Measurements from ENCODE around the gene TMEM107.

TMEM107 gene

GRCh38 chr17:8152112-8152775 lies 23.9 kb downstream of the TMEM107 start, which contains the start of gene PER1:
Gene PER1, minus strand, starts transcription at chr17:8152404. Its CDS starts 1,698 bp downstream, at chr17:8150706.
- Histone ChIP-seq H3K4me1 (ENCODE audit: control insufficient read depth, insufficient read depth, low read length) (peaks cover 33% of the 10 kb centered on the region), H3K9me3 (ENCODE audit: control insufficient read depth, insufficient read depth, low read depth, low read length) (no peaks in the 10 kb centered on the region), H3K27ac (ENCODE audit: low read depth, low read length) (no peak within 1 kb of the TSS)

GRCh38 chr17:8151641-8152111 lies 24.5 kb downstream of the TMEM107 start:
- Histone ChIP-seq H3K4me1 (ENCODE audit: control insufficient read depth, insufficient read depth, low read length) (peaks cover 33% of the 10 kb centered on the region), H3K27ac (ENCODE audit: low read depth, low read length) (no peak overlapping the region), H3K4me3 (ENCODE audit: low read depth, low read length) (peak overlapping the region; percentile 91), H3K27me3 (ENCODE audit: control insufficient read depth, insufficient read depth, low read length) (no peaks in the 10 kb centered on the region), H3K9ac (ENCODE audit: low read length) (peak overlapping the region; percentile 56), H3K36me3 (ENCODE audit: control insufficient read depth, insufficient read depth, low read length) (peaks cover 34% of the 10 kb centered on the region), H3K9me3 (ENCODE audit: control insufficient read depth, insufficient read depth, low read depth, low read length) (no peaks in the 10 kb centered on the region)

More at GRCh38 chr17:8152112-8152775, 23.9 kb downstream of the TMEM107 start, which contains the start of gene PER1:
- H3K27me3 ChIP-seq (ENCODE audit: control insufficient read depth, insufficient read depth, low read length), result no peaks in the 10 kb centered on the region
- H3K4me3 ChIP-seq (ENCODE audit: low read depth, low read length), result peak within 1 kb of the TSS; percentile 91
- H3K9ac ChIP-seq (ENCODE audit: low read length), result peak within 1 kb of the TSS; percentile 56
- peaks cover 29% of the 10 kb centered on the region for H3K36me3 ChIP-seq (ENCODE audit: control insufficient read depth, insufficient read depth, low read length)

- H3K4me1 ChIP-seq (ENCODE audit: control insufficient read depth, insufficient read depth, low read length), result peaks cover 33% of the 10 kb centered on the region
- peaks cover 39% of the 10 kb centered on the region for H3K36me3 ChIP-seq (ENCODE audit: control insufficient read depth, insufficient read depth, low read length)
- H3K27me3 ChIP-seq (ENCODE audit: control insufficient read depth, insufficient read depth, low read length), result no peaks in the 10 kb centered on the region
- H3K9me3 ChIP-seq (ENCODE audit: control insufficient read depth, insufficient read depth, low read depth, low read length), result no peaks in the 10 kb centered on the region
- peak overlapping the region; percentile 91 for H3K4me3 ChIP-seq (ENCODE audit: low read depth, low read length)
- peak overlapping the region; percentile 56 for H3K9ac ChIP-seq (ENCODE audit: low read length)
- H3K27ac ChIP-seq (ENCODE audit: low read depth, low read length), result no peak overlapping the region
Observed at GRCh38 chr17:8151120-8151640, 25.0 kb downstream of the TMEM107 start.

- Histone ChIP-seq H3K4me1 (ENCODE audit: control insufficient read depth, insufficient read depth, low read length) (peaks cover 29% of the 10 kb centered on the region), H3K4me3 (ENCODE audit: low read depth, low read length) (peak overlapping the region; percentile 91), H3K9me3 (ENCODE audit: control insufficient read depth, insufficient read depth, low read depth, low read length) (no peaks in the 10 kb centered on the region), H3K27me3 (ENCODE audit: control insufficient read depth, insufficient read depth, low read length) (no peaks in the 10 kb centered on the region), H3K9ac (ENCODE audit: low read length) (no peak overlapping the region), H3K27ac (ENCODE audit: low read depth, low read length) (no peak overlapping the region), H3K36me3 (ENCODE audit: control insufficient read depth, insufficient read depth, low read length) (peaks cover 46% of the 10 kb centered on the region)
Observed at GRCh38 chr17:8150194-8151119, 25.7 kb downstream of the TMEM107 start.

GRCh38 chr17:8149419-8150193 lies 26.6 kb downstream of the TMEM107 start:
- Histone ChIP-seq H3K9me3 (ENCODE audit: control insufficient read depth, insufficient read depth, low read depth, low read length) (no peaks in the 10 kb centered on the region), H3K9ac (ENCODE audit: low read length) (no peak overlapping the region), H3K36me3 (ENCODE audit: control insufficient read depth, insufficient read depth, low read length) (peaks cover 53% of the 10 kb centered on the region), H3K4me3 (ENCODE audit: low read depth, low read length) (no peak overlapping the region), H3K27ac (ENCODE audit: low read depth, low read length) (no peak overlapping the region), H3K27me3 (ENCODE audit: control insufficient read depth, insufficient read depth, low read length) (no peaks in the 10 kb centered on the region), H3K4me1 (ENCODE audit: control insufficient read depth, insufficient read depth, low read length) (peaks cover 21% of the 10 kb centered on the region)

GRCh38 chr17:8148560-8148959 lies 27.6 kb downstream of the TMEM107 start:
- Histone ChIP-seq H3K9ac (ENCODE audit: low read length) (no peak overlapping the region), H3K27me3 (ENCODE audit: control insufficient read depth, insufficient read depth, low read length) (no peaks in the 10 kb centered on the region), H3K27ac (ENCODE audit: low read depth, low read length) (no peak overlapping the region), H3K4me1 (ENCODE audit: control insufficient read depth, insufficient read depth, low read length) (peaks cover 16% of the 10 kb centered on the region), H3K9me3 (ENCODE audit: control insufficient read depth, insufficient read depth, low read depth, low read length) (no peaks in the 10 kb centered on the region), H3K36me3 (ENCODE audit: control insufficient read depth, insufficient read depth, low read length) (peaks cover 63% of the 10 kb centered on the region), H3K4me3 (ENCODE audit: low read depth, low read length) (no peak overlapping the region)

- H3K36me3 ChIP-seq (ENCODE audit: control insufficient read depth, insufficient read depth, low read length), result peaks cover 64% of the 10 kb centered on the region
- no peaks in the 10 kb centered on the region for H3K9me3 ChIP-seq (ENCODE audit: control insufficient read depth, insufficient read depth, low read depth, low read length)
- no peak overlapping the region for H3K9ac ChIP-seq (ENCODE audit: low read length)
- peaks cover 10% of the 10 kb centered on the region for H3K4me1 ChIP-seq (ENCODE audit: control insufficient read depth, insufficient read depth, low read length)
- H3K4me3 ChIP-seq (ENCODE audit: low read depth, low read length), result no peak overlapping the region
- no peak overlapping the region for H3K27ac ChIP-seq (ENCODE audit: low read depth, low read length)
- no peaks in the 10 kb centered on the region for H3K27me3 ChIP-seq (ENCODE audit: control insufficient read depth, insufficient read depth, low read length)
Observed at GRCh38 chr17:8147805-8148404, 28.3 kb downstream of the TMEM107 start.

- Histone ChIP-seq H3K4me1 (ENCODE audit: control insufficient read depth, insufficient read depth, low read length) (peaks cover 4% of the 10 kb centered on the region), H3K36me3 (ENCODE audit: control insufficient read depth, insufficient read depth, low read length) (peaks cover 70% of the 10 kb centered on the region), H3K4me3 (ENCODE audit: low read depth, low read length) (no peak overlapping the region), H3K27ac (ENCODE audit: low read depth, low read length) (no peak overlapping the region), H3K9ac (ENCODE audit: low read length) (no peak overlapping the region), H3K9me3 (ENCODE audit: control insufficient read depth, insufficient read depth, low read depth, low read length) (no peaks in the 10 kb centered on the region), H3K27me3 (ENCODE audit: control insufficient read depth, insufficient read depth, low read length) (no peaks in the 10 kb centered on the region)
Observed at GRCh38 chr17:8147141-8147804, 28.9 kb downstream of the TMEM107 start.

GRCh38 chr17:8146381-8147140 lies 29.6 kb downstream of the TMEM107 start:
- Histone ChIP-seq H3K27ac (ENCODE audit: low read depth, low read length) (no peak overlapping the region), H3K9ac (ENCODE audit: low read length) (no peak overlapping the region), H3K4me1 (ENCODE audit: control insufficient read depth, insufficient read depth, low read length) (peaks cover 4% of the 10 kb centered on the region), H3K36me3 (ENCODE audit: control insufficient read depth, insufficient read depth, low read length) (peaks cover 76% of the 10 kb centered on the region), H3K4me3 (ENCODE audit: low read depth, low read length) (no peak overlapping the region), H3K9me3 (ENCODE audit: control insufficient read depth, insufficient read depth, low read depth, low read length) (no peaks in the 10 kb centered on the region), H3K27me3 (ENCODE audit: control insufficient read depth, insufficient read depth, low read length) (no peaks in the 10 kb centered on the region)
